A549 (cell line): ENCODE data around the gene FAM89A. TPM values are rescaled to one million over a fixed set of nuclear protein-coding genes. Genes with fewer than 3 reads are reported as not detected.
"Not testable (repeated sequence)": the region's sequence is repeated elsewhere in the genome, so short reads cannot be mapped to it uniquely, and the experiment has no call there.

Experiments
- ATAC-seq, 2 experiments: fragments of 200-7000 bp in 1 of 2; fragments of >200 bp in 1 of 2; cut with Nextera tagmentation in 1 of 2; cut with Tn5 transposase in 1 of 2; 3 replicates each; pipeline versions ENCODE4 v1.8.0 to v1.9.1; 2018 to 2020; ENCODE audit warnings: mild to moderate bottlenecking in 1 of 2, moderate library complexity in 1 of 2
- CTCF ChIA-PET: fragments of 300-600 bp; sonication (Branson Sonifier 250); formaldehyde crosslinking; extraction: SDS; loops from one replicate; lab custom pipeline; 2021; ENCODE audit warnings: antibody characterized with exemption, inconsistent platforms; lab: Yijun Ruan, JAX
- POLR2A ChIA-PET: fragments of 350-600 bp; formaldehyde crosslinking; extraction: SDS; loops from one replicate; lab custom pipeline; 2021; ENCODE audit warnings: antibody characterized with exemption, inconsistent platforms; lab: Yijun Ruan, JAX
- DNase-seq, 2 experiments: peaks; one replicate each; pipeline versions ENCODE4 v3.0.0 to v3.0.0-alpha.2; 2011 to 2016; ENCODE audit warnings: low read depth in 1 of 2, low spot score in 1 of 2
- FAIRE-seq: peaks from 2 replicates; lab custom pipeline; 2011; peaks lifted over from hg19 to GRCh38; lab: Jason Lieb, UNC
- H3K27ac ChIP-seq, 2 experiments: fragments of >200 bp; sonication (Bioruptor Twin); formaldehyde crosslinking; 3 replicates each; pipeline ENCODE4 v1.5.1; 2016 to 2017
- H3K4me1 ChIP-seq: fragments of >200 bp; sonication (Bioruptor Twin); formaldehyde crosslinking; 3 replicates; pipeline ENCODE4 v1.6.1; 2016
- H3K4me2 ChIP-seq: fragments of >200 bp; sonication (Bioruptor Twin); formaldehyde crosslinking; 3 replicates; pipeline ENCODE4 v1.6.1; 2016
- H3K4me3 ChIP-seq: fragments of >200 bp; sonication (Bioruptor Twin); formaldehyde crosslinking; 3 replicates; pipeline ENCODE4 v1.5.1; 2016
- H3K9me3 ChIP-seq: fragments of >200 bp; sonication (Bioruptor Twin); formaldehyde crosslinking; 3 replicates; pipeline ENCODE4 v1.6.1; 2016
- CHD4 ChIP-seq: fragments of 200-600 bp; sonication (generic); IDR thresholded peaks from 2 replicates; pipeline ENCODE4 v1.6.1; 2016; ENCODE audit warnings: antibody characterized with exemption, mild to moderate bottlenecking, borderline replicate concordance
- HOXA7 ChIP-seq: fragments of 250-450 bp; sonication (Bioruptor Pico); IDR thresholded peaks from 2 replicates; pipeline ENCODE4 v1.5.0; 2020; ENCODE audit warnings: mild to moderate bottlenecking, moderate library complexity
- HOXB13 ChIP-seq: fragments of 250-450 bp; sonication (Bioruptor Pico); IDR thresholded peaks from 2 replicates; pipeline ENCODE4 v1.5.0; 2020; ENCODE audit warnings: low read depth, mild to moderate bottlenecking, moderate library complexity
- JUN ChIP-seq, 2 experiments: fragments of >200 bp; sonication (Bioruptor Twin); formaldehyde crosslinking; IDR thresholded peaks; 2 replicates in 1 of 2; 3 replicates in 1 of 2; pipeline ENCODE4 v1.6.1; 2016 to 2017
- MAZ ChIP-seq: fragments of 150-350 bp; IDR thresholded peaks from 2 replicates; pipeline ENCODE4 v1.6.1; 2014; ENCODE audit warnings: antibody characterized with exemption, low read depth, low read length, borderline replicate concordance
- NFE2L2 ChIP-seq: fragments of 150-350 bp; conservative IDR thresholded peaks from 2 replicates; pipeline ENCODE4 v1.6.1; 2014; ENCODE audit warnings: low read length
- POLR2A ChIP-seq: IDR thresholded peaks from 2 replicates; pipeline ENCODE4 v1.6.1; 2012; ENCODE audit warnings: mild to moderate bottlenecking, low read length
- RARB ChIP-seq: fragments of 250-450 bp; sonication (Bioruptor Pico); IDR thresholded peaks from 2 replicates; pipeline ENCODE4 v1.8.0; 2021; ENCODE audit warnings: mild to moderate bottlenecking, moderate library complexity
- RCOR1 ChIP-seq: fragments of 150-350 bp; IDR thresholded peaks from 2 replicates; pipeline ENCODE4 v1.6.1; 2014; ENCODE audit warnings: antibody characterized with exemption, low read length, low read depth
- SREBF2 ChIP-seq: fragments of 450-650 bp; IDR thresholded peaks from 2 replicates; pipeline ENCODE4 v1.6.1; 2014; ENCODE audit warnings: mild to moderate bottlenecking, moderate library complexity
- TFCP2L1 ChIP-seq: fragments of 250-450 bp; sonication (Bioruptor Pico); IDR thresholded peaks from 2 replicates; pipeline ENCODE4 v1.5.0; 2021; ENCODE audit warnings: mild to moderate bottlenecking
- TP53 ChIP-seq: fragments of 250-450 bp; sonication (Bioruptor Pico); IDR thresholded peaks from 2 replicates; pipeline ENCODE4 v1.5.0; 2021; ENCODE audit warnings: mild to moderate bottlenecking, moderate library complexity
- ZC3H11A ChIP-seq: fragments of 450-650 bp; IDR thresholded peaks from 2 replicates; pipeline ENCODE4 v1.6.1; 2014; ENCODE audit warnings: antibody characterized with exemption, mild to moderate bottlenecking
- WGBS: methylation state at CpG from one replicate; pipeline ENCODE4 v1.1.6; 2017; ENCODE audit errors: missing lambda C conversion rate; 5-methylcytosine and 5-hydroxymethylcytosine counted together
- polyA plus RNA-seq, 4 experiments: library from polyadenylated mRNA; depleted of rRNA in 3 of 4; stranded (reverse); fragments of >200 nt; fragmentation: RNase III in 1 of 4; extraction: RNeasy Plus Mini Kit Qiagen cat#74134 plus additional on column Dnase treatment in 1 of 4; gene quantifications; 2 replicates in 3 of 4; 3 replicates in 1 of 4; pipeline ENCODE4 v1.2.3, GENCODE V29; 2011 to 2017
- TF ChIP-seq, protein P1 (sequence below): fragments of >200 bp; sonication (Bioruptor Twin); formaldehyde crosslinking; IDR thresholded peaks from 3 replicates; pipeline ENCODE4 v1.6.1; 2016
- TF ChIP-seq, protein P2 (sequence below): fragments of 250-450 bp; sonication (Bioruptor Pico); IDR thresholded peaks from 2 replicates; pipeline ENCODE4 v1.5.0; 2021; ENCODE audit warnings: mild to moderate bottlenecking, moderate library complexity, borderline replicate concordance
- TF ChIP-seq, protein P3 (sequence below): fragments of >200 bp; sonication (Bioruptor Twin); formaldehyde crosslinking; IDR thresholded peaks from 3 replicates; pipeline ENCODE4 v1.5.1; 2016
- TF ChIP-seq, protein P4 (sequence below): fragments of 150-350 bp; IDR thresholded peaks from 2 replicates; pipeline ENCODE4 v1.6.1; 2014; ENCODE audit warnings: low read depth, mild to moderate bottlenecking, low read length
- TF ChIP-seq, protein P5 (sequence below): fragments of 250-450 bp; sonication (Bioruptor Pico); IDR thresholded peaks from 2 replicates; pipeline ENCODE4 v1.5.0; 2020; ENCODE audit warnings: low read depth, mild to moderate bottlenecking, moderate library complexity

The FAM89A gene
- polyA plus RNA-seq, 2 of the 4 experiments (the other 2 are of a cell fraction): 13.3 to 25.3 TPM

DNA sequence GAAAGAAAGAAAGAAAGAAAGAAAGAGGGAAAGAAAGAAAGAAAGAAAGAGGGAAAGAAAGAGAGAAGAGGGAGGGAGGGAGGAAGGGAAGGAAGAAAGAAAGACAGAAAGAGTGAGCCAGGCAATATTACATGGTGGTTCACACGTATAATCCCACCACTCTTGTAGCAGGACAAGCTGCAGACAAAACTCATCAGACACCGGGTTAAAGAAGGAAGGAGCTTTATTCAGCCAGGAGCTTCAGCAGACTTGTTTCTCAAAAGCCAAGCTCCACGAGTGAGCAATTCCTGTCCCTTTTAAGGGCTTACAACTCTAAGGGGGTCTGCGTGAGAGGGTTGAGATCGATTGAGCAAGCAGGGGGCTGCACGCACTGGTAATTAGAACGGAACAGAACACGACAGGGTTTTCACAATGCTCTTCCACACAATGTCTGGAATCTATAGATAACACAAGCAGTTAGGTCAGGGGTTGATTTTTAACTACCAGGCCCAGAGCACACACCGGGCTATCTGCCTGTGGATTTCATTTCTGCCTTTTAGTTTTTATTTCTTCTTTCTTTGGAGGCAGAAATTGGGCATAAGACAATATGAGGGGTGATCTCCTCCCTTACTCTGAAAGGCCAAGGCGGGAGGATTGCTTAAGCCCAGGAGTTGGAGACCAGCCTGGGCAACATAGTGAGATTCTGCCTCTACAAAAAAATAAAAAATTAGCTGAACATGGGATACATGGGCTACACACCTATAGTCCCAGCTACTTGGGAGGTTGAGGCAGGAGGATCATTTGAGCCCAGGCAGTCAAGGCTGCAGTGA, 6.1 kb upstream of the FAM89A start:
- not testable (repeated sequence) for DNase-seq

DNA sequence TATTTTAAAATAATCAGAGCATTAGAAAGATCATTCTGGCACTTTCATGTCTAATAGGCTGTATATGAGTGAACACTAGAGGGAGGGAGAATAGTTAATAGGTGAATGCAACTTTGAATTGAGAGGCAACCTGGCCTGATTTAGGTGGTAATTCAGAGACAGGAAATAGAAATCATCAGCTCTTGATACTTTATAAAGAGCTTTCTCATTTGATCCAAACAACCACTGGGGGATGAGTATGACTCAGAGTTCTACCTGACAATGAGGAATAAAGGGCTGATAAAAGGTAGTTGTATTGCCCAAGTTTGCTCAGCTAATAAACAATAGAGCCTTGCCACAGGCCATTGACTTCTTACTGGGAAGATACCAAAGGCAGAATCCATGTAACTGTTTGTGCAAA, 5.2 kb upstream of the FAM89A start:
- no peak for FAIRE-seq

More for the DNA sequence above, 6.1 kb upstream of the FAM89A start:
- H3K4me2 ChIP-seq, FAIRE-seq, H3K4me3 ChIP-seq, ATAC-seq, H3K9me3 ChIP-seq, POLR2A ChIA-PET, H3K27ac ChIP-seq: not testable (repeated sequence)
- CTCF ChIA-PET: interaction anchor here (1.0 to 1.3 kb wide), 3 partner anchors 18 to 164 kb away, joined by 4 read pairs; no protein-coding TSS in a partner anchor
- 67% methylated on average over 10 of the region's 10 CpGs for WGBS
- H3K4me1 ChIP-seq: peaks cover 16% of the 10 kb centered on the region; the same call in 2 of the 3 replicates

DNA sequence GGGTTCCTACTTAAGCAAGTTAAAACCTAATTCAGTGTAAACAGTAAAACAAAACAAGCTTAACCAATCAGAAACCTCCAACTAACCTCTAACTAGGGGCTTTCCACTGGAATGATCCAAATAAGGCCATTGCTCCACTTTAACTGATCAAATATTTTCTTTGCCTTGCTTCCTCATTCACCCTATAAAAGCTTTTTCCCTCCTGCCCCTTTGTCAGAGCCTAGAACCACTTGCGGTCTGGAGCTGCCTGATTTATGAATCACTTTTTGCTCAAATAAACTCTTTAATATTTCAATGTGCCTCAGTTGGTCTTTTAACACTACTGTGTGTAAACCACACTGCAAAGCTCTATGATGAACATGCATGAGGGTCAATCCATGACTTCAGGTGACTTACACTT, 4.5 kb upstream of the FAM89A start:
- TF ChIP-seq, protein P1, sequence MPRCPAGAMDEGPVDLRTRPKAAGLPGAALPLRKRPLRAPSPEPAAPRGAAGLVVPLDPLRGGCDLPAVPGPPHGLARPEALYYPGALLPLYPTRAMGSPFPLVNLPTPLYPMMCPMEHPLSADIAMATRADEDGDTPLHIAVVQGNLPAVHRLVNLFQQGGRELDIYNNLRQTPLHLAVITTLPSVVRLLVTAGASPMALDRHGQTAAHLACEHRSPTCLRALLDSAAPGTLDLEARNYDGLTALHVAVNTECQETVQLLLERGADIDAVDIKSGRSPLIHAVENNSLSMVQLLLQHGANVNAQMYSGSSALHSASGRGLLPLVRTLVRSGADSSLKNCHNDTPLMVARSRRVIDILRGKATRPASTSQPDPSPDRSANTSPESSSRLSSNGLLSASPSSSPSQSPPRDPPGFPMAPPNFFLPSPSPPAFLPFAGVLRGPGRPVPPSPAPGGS: no peak
- no peak for TF ChIP-seq RARB
- no peak for TF ChIP-seq RCOR1
- no peak for TF ChIP-seq ZC3H11A
- TF ChIP-seq JUN (IDR thresholded peaks at IDR 0.05): no peak
- TF ChIP-seq, protein P2, sequence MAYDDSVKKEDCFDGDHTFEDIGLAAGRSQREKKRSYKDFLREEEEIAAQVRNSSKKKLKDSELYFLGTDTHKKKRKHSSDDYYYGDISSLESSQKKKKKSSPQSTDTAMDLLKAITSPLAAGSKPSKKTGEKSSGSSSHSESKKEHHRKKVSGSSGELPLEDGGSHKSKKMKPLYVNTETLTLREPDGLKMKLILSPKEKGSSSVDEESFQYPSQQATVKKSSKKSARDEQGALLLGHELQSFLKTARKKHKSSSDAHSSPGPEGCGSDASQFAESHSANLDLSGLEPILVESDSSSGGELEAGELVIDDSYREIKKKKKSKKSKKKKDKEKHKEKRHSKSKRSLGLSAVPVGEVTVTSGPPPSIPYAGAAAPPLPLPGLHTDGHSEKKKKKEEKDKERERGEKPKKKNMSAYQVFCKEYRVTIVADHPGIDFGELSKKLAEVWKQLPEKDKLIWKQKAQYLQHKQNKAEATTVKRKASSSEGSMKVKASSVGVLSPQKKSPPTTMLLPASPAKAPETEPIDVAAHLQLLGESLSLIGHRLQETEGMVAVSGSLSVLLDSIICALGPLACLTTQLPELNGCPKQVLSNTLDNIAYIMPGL (CRISPR knock-in tag): no peak
- TF ChIP-seq CHD4: no peak
- TF ChIP-seq, protein P3, sequence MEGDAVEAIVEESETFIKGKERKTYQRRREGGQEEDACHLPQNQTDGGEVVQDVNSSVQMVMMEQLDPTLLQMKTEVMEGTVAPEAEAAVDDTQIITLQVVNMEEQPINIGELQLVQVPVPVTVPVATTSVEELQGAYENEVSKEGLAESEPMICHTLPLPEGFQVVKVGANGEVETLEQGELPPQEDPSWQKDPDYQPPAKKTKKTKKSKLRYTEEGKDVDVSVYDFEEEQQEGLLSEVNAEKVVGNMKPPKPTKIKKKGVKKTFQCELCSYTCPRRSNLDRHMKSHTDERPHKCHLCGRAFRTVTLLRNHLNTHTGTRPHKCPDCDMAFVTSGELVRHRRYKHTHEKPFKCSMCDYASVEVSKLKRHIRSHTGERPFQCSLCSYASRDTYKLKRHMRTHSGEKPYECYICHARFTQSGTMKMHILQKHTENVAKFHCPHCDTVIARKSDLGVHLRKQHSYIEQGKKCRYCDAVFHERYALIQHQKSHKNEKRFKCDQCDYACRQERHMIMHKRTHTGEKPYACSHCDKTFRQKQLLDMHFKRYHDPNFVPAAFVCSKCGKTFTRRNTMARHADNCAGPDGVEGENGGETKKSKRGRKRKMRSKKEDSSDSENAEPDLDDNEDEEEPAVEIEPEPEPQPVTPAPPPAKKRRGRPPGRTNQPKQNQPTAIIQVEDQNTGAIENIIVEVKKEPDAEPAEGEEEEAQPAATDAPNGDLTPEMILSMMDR: no peak
- TF ChIP-seq, protein P4, sequence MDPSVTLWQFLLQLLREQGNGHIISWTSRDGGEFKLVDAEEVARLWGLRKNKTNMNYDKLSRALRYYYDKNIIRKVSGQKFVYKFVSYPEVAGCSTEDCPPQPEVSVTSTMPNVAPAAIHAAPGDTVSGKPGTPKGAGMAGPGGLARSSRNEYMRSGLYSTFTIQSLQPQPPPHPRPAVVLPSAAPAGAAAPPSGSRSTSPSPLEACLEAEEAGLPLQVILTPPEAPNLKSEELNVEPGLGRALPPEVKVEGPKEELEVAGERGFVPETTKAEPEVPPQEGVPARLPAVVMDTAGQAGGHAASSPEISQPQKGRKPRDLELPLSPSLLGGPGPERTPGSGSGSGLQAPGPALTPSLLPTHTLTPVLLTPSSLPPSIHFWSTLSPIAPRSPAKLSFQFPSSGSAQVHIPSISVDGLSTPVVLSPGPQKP: no peak
- no peak for TF ChIP-seq NFE2L2
- Histone ChIP-seq H3K4me1 (peaks cover 18% of the 10 kb centered on the region; the same call in 2 of the 3 replicates), H3K9me3 (peaks cover 7% of the 10 kb centered on the region), H3K4me2 (no peak overlapping the region), H3K4me3 (no peak overlapping the region), H3K27ac (no peak overlapping the region)
- FAIRE-seq: no peak
- DNase-seq: no peak
- WGBS: 81% methylated on average over 1 of the region's 1 CpG
- ChIA-PET POLR2A (no interaction called here), CTCF (interaction anchor here (1.1 to 1.3 kb wide), 4 partner anchors 12 to 167 kb away, joined by 4 read pairs; no protein-coding TSS in a partner anchor)
- no peak for ATAC-seq

More for the DNA sequence above, 5.2 kb upstream of the FAM89A start:
- Histone ChIP-seq H3K4me2 (no peak overlapping the region), H3K4me1 (peaks cover 21% of the 10 kb centered on the region; the same call in 2 of the 3 replicates), H3K4me3 (no peak overlapping the region), H3K9me3 (peaks cover 7% of the 10 kb centered on the region), H3K27ac (no peak overlapping the region)
- ATAC-seq (no peak), DNase-seq (no peak)
- TF ChIP-seq TFCP2L1 (CRISPR knock-in tag) (no peak), HOXB13 (CRISPR knock-in tag) (no peak), JUN (IDR thresholded peaks at IDR 0.05) (no peak), MAZ (no peak), SREBF2 (no peak), TP53 (CRISPR knock-in tag) (no peak), POLR2A (no peak), NFE2L2 (no peak), HOXA7 (CRISPR knock-in tag) (no peak), RCOR1 (no peak)
- TF ChIP-seq, protein P5, sequence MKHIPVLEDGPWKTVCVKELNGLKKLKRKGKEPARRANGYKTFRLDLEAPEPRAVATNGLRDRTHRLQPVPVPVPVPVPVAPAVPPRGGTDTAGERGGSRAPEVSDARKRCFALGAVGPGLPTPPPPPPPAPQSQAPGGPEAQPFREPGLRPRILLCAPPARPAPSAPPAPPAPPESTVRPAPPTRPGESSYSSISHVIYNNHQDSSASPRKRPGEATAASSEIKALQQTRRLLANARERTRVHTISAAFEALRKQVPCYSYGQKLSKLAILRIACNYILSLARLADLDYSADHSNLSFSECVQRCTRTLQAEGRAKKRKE (CRISPR knock-in tag): no peak
- ChIA-PET CTCF (interaction anchor here (1.1 to 1.3 kb wide), 4 partner anchors 12 to 166 kb away, joined by 4 read pairs; no protein-coding TSS in a partner anchor), POLR2A (no interaction called here)
